Measurements from ENCODE around the gene YARS1. TPM values are rescaled to one million over a fixed set of nuclear protein-coding genes. Genes with fewer than 3 reads are reported as not detected.

The YARS1 gene
- total RNA-seq, 1 experiment from 2014 or later: 194 TPM

DNA sequence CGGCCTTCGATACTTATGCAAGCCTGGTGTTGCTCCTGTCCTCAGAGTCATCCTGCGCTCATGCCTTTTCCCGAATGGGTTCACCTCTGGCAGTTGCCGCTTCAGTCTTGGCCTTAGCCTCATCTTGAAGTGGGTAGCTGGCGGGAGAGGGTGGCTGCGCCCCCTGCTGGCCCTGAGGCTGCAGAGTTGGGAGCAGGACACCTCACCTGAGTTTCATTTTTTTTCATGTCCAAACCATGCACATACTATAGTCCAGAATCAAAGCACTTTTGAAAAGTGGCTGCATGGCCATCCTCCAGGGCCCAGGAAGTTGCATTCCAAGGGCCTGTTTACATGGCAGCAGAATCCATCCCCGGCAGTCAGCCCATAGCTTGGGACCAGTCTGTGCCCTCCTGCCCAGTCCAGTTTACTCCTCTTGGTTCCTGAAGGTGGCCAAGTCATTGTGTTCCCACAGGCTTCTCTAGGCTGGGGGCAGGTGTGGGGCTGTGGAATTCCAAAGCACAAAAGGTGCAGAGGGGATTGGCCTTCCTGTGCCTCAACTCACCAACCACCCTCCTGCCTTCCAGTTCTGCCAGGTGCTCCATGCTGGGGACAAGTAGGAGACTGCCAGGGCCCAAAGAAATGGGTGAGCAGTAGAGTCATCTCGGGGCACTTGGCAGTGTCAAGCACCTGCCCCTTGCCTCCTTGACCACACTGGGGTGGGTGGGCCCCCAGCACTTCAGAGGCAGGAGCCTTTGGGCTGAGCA is 44.0 kb downstream of the YARS1 start:
- no peak overlapping the region for H2BK15ac ChIP-seq (ENCODE audit: low read depth, low read length)
- H3K27me3 ChIP-seq (ENCODE audit: insufficient read depth, low read length): no peaks in the 10 kb centered on the region
- Mint-ChIP-seq H3K27me3 (ENCODE audit: low read depth) (no peaks in the 10 kb centered on the region), H3K4me1 (peaks cover 15 to 48% of the 10 kb centered on the region in 2 experiments), H3K27ac (peak overlapping the region; percentile 37 to 96 (median 81); a peak in 5 of 7 replicates), H3K9me3 (no peaks in the 10 kb centered on the region), H3K4me3 (peak overlapping the region in 1 of 2 experiments; percentile 58; a peak in 1 of 5 replicates), H3K36me3 (ENCODE audit: insufficient read depth in 1 of 3, low read depth in 3 of 3) (peaks cover 23 to 70% (median 63%) of the 10 kb centered on the region in 3 experiments)
- H3K4me2 ChIP-seq (ENCODE audit: insufficient read depth, insufficient read length, low read length): no peak overlapping the region
- H2BK120ac ChIP-seq (ENCODE audit: low read depth, low read length, poor library complexity, severe bottlenecking): no peak overlapping the region
- DNase-seq: peak; percentile 89
- no peak overlapping the region for H2BK5ac ChIP-seq (ENCODE audit: insufficient read length, low read length)
- WGBS (ENCODE audit: extremely low coverage, insufficient read length, low lambda C conversion rate): no CpG with 5 or more reads among the region's 9 CpGs
- no peak overlapping the region for H2BK12ac ChIP-seq (ENCODE audit: insufficient read length, low read depth, low read length)
- TF ChIP-seq, protein P1, sequence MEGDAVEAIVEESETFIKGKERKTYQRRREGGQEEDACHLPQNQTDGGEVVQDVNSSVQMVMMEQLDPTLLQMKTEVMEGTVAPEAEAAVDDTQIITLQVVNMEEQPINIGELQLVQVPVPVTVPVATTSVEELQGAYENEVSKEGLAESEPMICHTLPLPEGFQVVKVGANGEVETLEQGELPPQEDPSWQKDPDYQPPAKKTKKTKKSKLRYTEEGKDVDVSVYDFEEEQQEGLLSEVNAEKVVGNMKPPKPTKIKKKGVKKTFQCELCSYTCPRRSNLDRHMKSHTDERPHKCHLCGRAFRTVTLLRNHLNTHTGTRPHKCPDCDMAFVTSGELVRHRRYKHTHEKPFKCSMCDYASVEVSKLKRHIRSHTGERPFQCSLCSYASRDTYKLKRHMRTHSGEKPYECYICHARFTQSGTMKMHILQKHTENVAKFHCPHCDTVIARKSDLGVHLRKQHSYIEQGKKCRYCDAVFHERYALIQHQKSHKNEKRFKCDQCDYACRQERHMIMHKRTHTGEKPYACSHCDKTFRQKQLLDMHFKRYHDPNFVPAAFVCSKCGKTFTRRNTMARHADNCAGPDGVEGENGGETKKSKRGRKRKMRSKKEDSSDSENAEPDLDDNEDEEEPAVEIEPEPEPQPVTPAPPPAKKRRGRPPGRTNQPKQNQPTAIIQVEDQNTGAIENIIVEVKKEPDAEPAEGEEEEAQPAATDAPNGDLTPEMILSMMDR (conservative IDR thresholded peaks at IDR 0.05): peak; percentile 96
- no peak overlapping the region for H3K9ac ChIP-seq (ENCODE audit: extremely low read depth, insufficient read length, low read length)
- no peak overlapping the region for H2AK5ac ChIP-seq (ENCODE audit: insufficient read length, low read length)
- H3K27ac ChIP-seq (ENCODE audit: insufficient read length, low read depth, low read length): no peak overlapping the region
- H4K8ac ChIP-seq (replicated peaks; ENCODE audit: insufficient read length, low read depth, low read length): no peak overlapping the region
- no peak overlapping the region for H3K4ac ChIP-seq (ENCODE audit: low read depth, low read length)
- H4K91ac ChIP-seq (ENCODE audit: insufficient read length, low read depth, low read length): no peak overlapping the region
- no peak overlapping the region for H3K56ac ChIP-seq (ENCODE audit: insufficient read length, low read depth, low read length)
- H3K4me1 ChIP-seq (ENCODE audit: insufficient read depth, low read length): no peaks in the 10 kb centered on the region; the same call in 1 of the 2 replicates
- no peak overlapping the region for H2AFZ ChIP-seq (ENCODE audit: low read length)
- H3K23ac ChIP-seq (ENCODE audit: insufficient read length, low read depth, low read length): no peak overlapping the region
- no peaks in the 10 kb centered on the region for H3K79me1 ChIP-seq (ENCODE audit: insufficient read depth, low read depth, low read length, poor library complexity, severe bottlenecking)
- H3K14ac ChIP-seq (ENCODE audit: insufficient read depth, low read length): no peak overlapping the region
- H3K18ac ChIP-seq (ENCODE audit: insufficient read length, low read depth, low read length): no peak overlapping the region
- H3K79me2 ChIP-seq (ENCODE audit: insufficient read depth, low read length): no peaks in the 10 kb centered on the region
- no peak overlapping the region for H2BK20ac ChIP-seq (ENCODE audit: low read depth, low read length, poor library complexity, severe bottlenecking)
- H4K20me1 ChIP-seq (ENCODE audit: control insufficient read depth, insufficient read depth, insufficient read length): no peaks in the 10 kb centered on the region
- no peaks in the 10 kb centered on the region for H3K9me3 ChIP-seq (ENCODE audit: control insufficient read depth, low read depth, low read length)
- H4K5ac ChIP-seq (ENCODE audit: insufficient read length, low read depth, low read length): no peak overlapping the region
- H3K23me2 ChIP-seq (ENCODE audit: insufficient read length, low read depth, low read length, poor library complexity, severe bottlenecking): no peaks in the 10 kb centered on the region
- no peak overlapping the region for H3T11ph ChIP-seq (ENCODE audit: low read length)
